Panc1 (cell line): ENCODE measurements around the gene WNK4. TPM values are rescaled to one million over a fixed set of nuclear protein-coding genes. Genes with fewer than 3 reads are reported as not detected.

Experiments used
- ATAC-seq: fragments of 200-7000 bp; cut with Tn5 transposase; 2 replicates; pipeline ENCODE4 v1.9.1; 2020; ENCODE audit warnings: mild to moderate bottlenecking, moderate library complexity
- BruUV-seq: library from RNA; stranded (reverse); fragments of 400-500 nt; replicated peaks from 2 replicates; lab custom pipeline; 2021; lab: Mats Ljungman, UMichigan
- CTCF ChIA-PET: fragments of 300-600 bp; sonication (Branson Sonifier 250); formaldehyde crosslinking; loops from one replicate; lab custom pipeline; 2022; ENCODE audit warnings: antibody characterized with exemption; lab: Charles Lee
- POLR2A ChIA-PET: fragments of 300-600 bp; sonication (Branson Sonifier 250); formaldehyde crosslinking; loops from one replicate; lab custom pipeline; 2022; ENCODE audit warnings: antibody characterized with exemption; lab: Charles Lee
- DNase-seq: peaks from one replicate; pipeline ENCODE4 v3.0.0-alpha.2; 2010; ENCODE audit warnings: low read depth, low spot score
- H3K27ac ChIP-seq: 2 replicates; pipeline ENCODE4 v1.5.1; 2011; ENCODE audit warnings: mild to moderate bottlenecking, low read length, inconsistent platforms
- H3K27me3 ChIP-seq: fragments of 200-500 bp; sonication (Bioruptor generic); 2 replicates; pipeline ENCODE4 v1.6.0; 2014; ENCODE audit warnings: low read length, inconsistent platforms; ENCODE audit not compliant: control insufficient read depth, insufficient read depth
- H3K36me3 ChIP-seq: fragments of 200-500 bp; sonication (Bioruptor generic); 2 replicates; pipeline ENCODE4 v1.5.1; 2014; ENCODE audit warnings: inconsistent platforms, mild to moderate bottlenecking, low read length, moderate library complexity; ENCODE audit not compliant: control insufficient read depth, insufficient read depth
- H3K4me1 ChIP-seq: 2 replicates; pipeline ENCODE4 v1.5.1; 2011; ENCODE audit warnings: inconsistent platforms, mild to moderate bottlenecking, low read length, moderate library complexity; ENCODE audit not compliant: control insufficient read depth, insufficient read depth
- H3K4me3 ChIP-seq, 2 experiments: 2 replicates each; pipeline ENCODE4 v1.5.1; 2011 to 2012; ENCODE audit warnings: low read depth in 2 of 2, low read length in 2 of 2, mild to moderate bottlenecking in 2 of 2, inconsistent platforms in 1 of 2, moderate library complexity in 1 of 2
- H3K9me3 ChIP-seq: fragments of 200-500 bp; sonication (Bioruptor generic); 2 replicates; pipeline ENCODE4 v1.5.1; 2014; ENCODE audit warnings: low read depth, mild to moderate bottlenecking, inconsistent platforms, low read length, moderate library complexity; ENCODE audit not compliant: control insufficient read depth, insufficient read depth
- POLR2AphosphoS5 ChIP-seq: IDR thresholded peaks from 2 replicates; pipeline ENCODE4 v1.6.1; 2012; ENCODE audit warnings: mild to moderate bottlenecking, low read depth, low read length, moderate library complexity
- REST ChIP-seq, 2 experiments: IDR thresholded peaks; 2 replicates each; pipeline ENCODE4 v1.6.1; 2011 to 2012; ENCODE audit warnings: low read depth in 2 of 2, control low read depth in 1 of 2, low read length in 1 of 2, mild to moderate bottlenecking in 1 of 2, moderate library complexity in 1 of 2; ENCODE audit not compliant: insufficient read depth in 1 of 2
- SIN3A ChIP-seq: IDR thresholded peaks from 2 replicates; pipeline ENCODE4 v1.6.1; 2012; ENCODE audit warnings: low read depth, mild to moderate bottlenecking, low read length, moderate library complexity, borderline replicate concordance; ENCODE audit not compliant: insufficient read depth
- TCF7L2 ChIP-seq: IDR thresholded peaks from 2 replicates; pipeline ENCODE4 v1.6.1; 2011; ENCODE audit warnings: mild to moderate bottlenecking, low read depth, low read length, inconsistent platforms
- in situ Hi-C: cut with HindIII; loops from 2 replicates; pipeline ENCODE4 v1.10.0; 2016; ENCODE audit warnings: low sequenced_read_pairs, low pct_unique_long_range_greater_than_20kb
- intact Hi-C: fragments of 100-400 bp; cut with micrococcal nuclease; formaldehyde crosslinking; loops from one replicate; pipeline ENCODE4 v1.10.0; 2022; ENCODE audit not compliant: unreplicated experiment
- total RNA-seq: library from RNA; stranded (reverse); gene quantifications from one replicate; pipeline ENCODE4 v1.2.1, GENCODE V29; 2021; ENCODE audit not compliant: unreplicated experiment
- TF ChIP-seq, protein P1 (sequence below): fragments of 450-650 bp; IDR thresholded peaks from 2 replicates; pipeline ENCODE4 v1.5.1; 2017; ENCODE audit warnings: mild to moderate bottlenecking

The WNK4 gene
- total RNA-seq, 1 experiment from 2014 or later: 3.5 TPM

DNA sequence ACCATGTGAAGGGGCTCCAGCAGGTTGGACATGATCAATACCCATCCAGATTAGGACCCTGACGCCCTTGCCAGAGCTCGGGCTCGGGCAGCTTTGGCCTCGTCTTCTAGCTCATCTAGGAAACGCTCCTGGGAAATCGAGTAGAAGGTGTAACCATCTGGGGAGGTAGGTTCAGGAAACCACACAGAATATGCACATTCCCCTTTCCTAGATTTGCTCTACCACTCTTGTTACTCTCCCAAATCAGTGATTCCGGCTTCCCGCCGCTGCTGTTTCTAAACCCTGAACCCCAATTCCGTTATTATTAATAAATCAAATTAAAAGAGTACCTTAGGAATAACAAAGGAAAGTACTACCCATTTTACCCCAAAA lies 17.6 kb downstream of the WNK4 start:
- POLR2A ChIA-PET: no interaction called here

GRCh38 chr17:42798383-42799380 lies 18.3 kb downstream of the WNK4 start, which contains the start of the genes CNTD1 and COA3:
CNTD1 (plus strand) TSS chr17:42798861; CDS start chr17:42799068, 207 bp downstream.
COA3 (minus strand) TSS chr17:42798704; CDS start chr17:42798681, 23 bp downstream.
- no peaks in the 10 kb centered on the region for H3K9me3 ChIP-seq
- ChIA-PET POLR2A (no interaction called here), CTCF (no interaction called here)
- in situ Hi-C loops: no loop called here
- DNase-seq: peak; percentile 20
- intact Hi-C loops: no loop called here
- peak within 1 kb of the TSS; percentile 90 to 92 for H3K4me3 ChIP-seq
- H3K4me1 ChIP-seq: peaks cover 13% of the 10 kb centered on the region
- H3K36me3 ChIP-seq: no peaks in the 10 kb centered on the region
- ATAC-seq: peak; percentile 98
- H3K27me3 ChIP-seq: no peaks in the 10 kb centered on the region
- peak within 1 kb of the TSS; percentile 86 for H3K27ac ChIP-seq
- BruUV-seq: no TSS peak
- TF ChIP-seq POLR2AphosphoS5: peak; percentile 64; the same call in 1 of the 2 replicates
- TF ChIP-seq, protein P1, sequence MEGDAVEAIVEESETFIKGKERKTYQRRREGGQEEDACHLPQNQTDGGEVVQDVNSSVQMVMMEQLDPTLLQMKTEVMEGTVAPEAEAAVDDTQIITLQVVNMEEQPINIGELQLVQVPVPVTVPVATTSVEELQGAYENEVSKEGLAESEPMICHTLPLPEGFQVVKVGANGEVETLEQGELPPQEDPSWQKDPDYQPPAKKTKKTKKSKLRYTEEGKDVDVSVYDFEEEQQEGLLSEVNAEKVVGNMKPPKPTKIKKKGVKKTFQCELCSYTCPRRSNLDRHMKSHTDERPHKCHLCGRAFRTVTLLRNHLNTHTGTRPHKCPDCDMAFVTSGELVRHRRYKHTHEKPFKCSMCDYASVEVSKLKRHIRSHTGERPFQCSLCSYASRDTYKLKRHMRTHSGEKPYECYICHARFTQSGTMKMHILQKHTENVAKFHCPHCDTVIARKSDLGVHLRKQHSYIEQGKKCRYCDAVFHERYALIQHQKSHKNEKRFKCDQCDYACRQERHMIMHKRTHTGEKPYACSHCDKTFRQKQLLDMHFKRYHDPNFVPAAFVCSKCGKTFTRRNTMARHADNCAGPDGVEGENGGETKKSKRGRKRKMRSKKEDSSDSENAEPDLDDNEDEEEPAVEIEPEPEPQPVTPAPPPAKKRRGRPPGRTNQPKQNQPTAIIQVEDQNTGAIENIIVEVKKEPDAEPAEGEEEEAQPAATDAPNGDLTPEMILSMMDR: no peak

More for the DNA sequence above, 17.6 kb downstream of the WNK4 start:
- peaks cover 13% of the 10 kb centered on the region for H3K4me1 ChIP-seq
- BruUV-seq: TSS peak; percentile 97
- H3K4me3 ChIP-seq: peak overlapping the region; percentile 90 to 92
- ATAC-seq (no peak), DNase-seq (no peak)
- CTCF ChIA-PET: no interaction called here
- H3K36me3 ChIP-seq: no peaks in the 10 kb centered on the region
- in situ Hi-C loops: no loop called here
- H3K9me3 ChIP-seq: no peaks in the 10 kb centered on the region
- no peak for TF ChIP-seq POLR2AphosphoS5
- no peak for TF ChIP-seq SIN3A
- TF ChIP-seq TCF7L2: no peak
- TF ChIP-seq, protein P1: no peak
- no peak for TF ChIP-seq REST (IDR thresholded peaks at IDR 0.05; ENCODE audit: insufficient read depth in 1 of 2, low read depth in 2 of 2, low read length in 1 of 2)
- no peaks in the 10 kb centered on the region for H3K27me3 ChIP-seq
- H3K27ac ChIP-seq: peak overlapping the region; percentile 86
- intact Hi-C loops: no loop called here
